Loucy (cell line): ENCODE measurements around the gene PSMG4.

Source experiments
- H2AFZ ChIP-seq: fragments of 200-600 bp; sonication (generic); 2 replicates; pipeline ENCODE4 v1.6.0; 2016; ENCODE audit warnings: antibody characterized with exemption, mild to moderate bottlenecking, low read length, moderate library complexity
- H3F3A ChIP-seq: fragments of 200-600 bp; 2 replicates; pipeline ENCODE4 v1.6.0; 2016; ENCODE audit warnings: antibody characterized with exemption, low read depth, mild to moderate bottlenecking
- H3K27me3 ChIP-seq: fragments of 200-600 bp; sonication (generic); 2 replicates; pipeline ENCODE4 v1.6.1; 2014; ENCODE audit warnings: low read length, mild to moderate bottlenecking; ENCODE audit not compliant: insufficient read depth, poor library complexity, severe bottlenecking
- H3K36me3 ChIP-seq: fragments of 200-600 bp; sonication (generic); 2 replicates; pipeline ENCODE4 v1.6.1; 2016; ENCODE audit warnings: low read length; ENCODE audit not compliant: insufficient read depth
- H3K4me1 ChIP-seq: fragments of 200-600 bp; sonication (generic); 2 replicates; pipeline ENCODE4 v1.5.1; 2014; ENCODE audit warnings: low read length, mild to moderate bottlenecking; ENCODE audit not compliant: insufficient read depth, poor library complexity, severe bottlenecking
- H3K4me2 ChIP-seq: fragments of 200-600 bp; sonication (generic); 2 replicates; pipeline ENCODE4 v1.6.0; 2014; ENCODE audit warnings: antibody characterized with exemption, low read length, low read depth, mild to moderate bottlenecking; ENCODE audit not compliant: poor library complexity, severe bottlenecking
- H3K4me3 ChIP-seq: fragments of 200-600 bp; sonication (generic); 2 replicates; pipeline ENCODE4 v1.5.1; 2014; ENCODE audit warnings: low read length, mild to moderate bottlenecking, mixed read lengths; ENCODE audit not compliant: poor library complexity, severe bottlenecking
- H3K79me2 ChIP-seq: fragments of 200-600 bp; sonication (generic); 2 replicates; pipeline ENCODE4 v1.6.1; 2014; ENCODE audit warnings: low read length; ENCODE audit not compliant: insufficient read depth
- H3K9ac ChIP-seq: fragments of 200-600 bp; sonication (generic); 2 replicates; pipeline ENCODE4 v1.6.0; 2014; ENCODE audit warnings: mild to moderate bottlenecking, low read depth, low read length, moderate library complexity; ENCODE audit not compliant: poor library complexity, severe bottlenecking
- H3K9me2 ChIP-seq: fragments of 200-600 bp; sonication (generic); replicated peaks from 2 replicates; pipeline ENCODE4 v1.6.1; 2016; ENCODE audit warnings: low read depth, low read length, mixed read lengths
- H3K9me3 ChIP-seq: fragments of 200-600 bp; sonication (generic); 2 replicates; pipeline ENCODE4 v1.6.1; 2014; ENCODE audit warnings: mild to moderate bottlenecking, antibody characterized with exemption, low read length, low read depth; ENCODE audit not compliant: insufficient read depth
- H4K20me1 ChIP-seq: fragments of 200-600 bp; sonication (generic); 2 replicates; pipeline ENCODE4 v1.6.0; 2014; ENCODE audit warnings: antibody characterized with exemption, low read length, mild to moderate bottlenecking; ENCODE audit not compliant: insufficient read depth, poor library complexity, severe bottlenecking
- EZH2phosphoT487 ChIP-seq: fragments of 200-600 bp; IDR thresholded peaks from 2 replicates; pipeline ENCODE4 v1.6.1; 2018; ENCODE audit warnings: antibody characterized with exemption, mild to moderate bottlenecking, moderate library complexity, borderline replicate concordance
- TF ChIP-seq, protein P1 (sequence below): fragments of 200-600 bp; sonication (generic); conservative IDR thresholded peaks from 2 replicates; pipeline ENCODE4 v1.5.1; 2014; ENCODE audit warnings: mild to moderate bottlenecking, antibody characterized with exemption, low read length

Gene PSMG4

DNA sequence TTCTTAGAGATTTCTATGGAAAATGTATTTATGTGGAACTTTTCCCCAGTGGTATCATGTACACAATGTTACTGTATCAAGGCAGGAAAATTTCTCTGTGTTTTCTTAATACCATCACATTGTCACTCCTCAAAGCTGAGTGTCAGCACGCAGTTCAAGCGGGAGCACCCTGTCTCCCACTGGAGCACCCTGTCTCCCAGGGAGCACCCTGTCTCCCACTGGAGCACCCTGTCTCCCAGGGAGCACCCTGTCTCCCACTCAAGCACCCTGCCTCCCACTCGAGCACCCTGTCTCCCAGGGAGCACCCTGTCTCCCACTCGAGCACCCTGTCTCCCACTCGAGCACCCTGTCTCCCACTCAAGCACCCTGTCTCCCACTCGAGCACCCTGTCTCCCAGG, 51.3 kb downstream of the PSMG4 start:
- no peaks in the 10 kb centered on the region for H3K36me3 ChIP-seq

DNA sequence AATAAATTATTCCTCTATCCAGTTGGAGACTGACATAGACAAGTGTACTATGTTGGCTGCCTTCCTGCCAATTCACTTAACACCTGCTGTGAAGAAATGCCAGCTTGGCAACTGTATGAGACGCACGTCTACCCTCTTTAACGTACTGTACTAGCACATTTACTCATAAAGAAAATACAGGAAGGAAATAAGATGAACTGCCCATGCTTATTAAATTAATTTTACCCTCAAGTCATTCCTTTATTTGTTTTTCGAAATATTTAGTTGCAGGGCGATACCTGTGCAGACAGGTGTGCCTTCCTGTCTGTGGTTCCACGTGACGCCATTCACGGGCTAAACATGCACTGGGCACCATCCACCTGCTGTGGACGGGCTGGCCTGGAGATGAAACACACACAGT, 52.0 kb downstream of the PSMG4 start:
- H4K20me1 ChIP-seq, result no peaks in the 10 kb centered on the region
- H3K27me3 ChIP-seq, result no peaks in the 10 kb centered on the region
- no peak overlapping the region for H3K9ac ChIP-seq
- H3K36me3 ChIP-seq, result no peaks in the 10 kb centered on the region
- no peaks in the 10 kb centered on the region for H3K9me2 ChIP-seq
- H3F3A ChIP-seq, result no peaks in the 10 kb centered on the region
- H3K9me3 ChIP-seq, result no peaks in the 10 kb centered on the region
- H2AFZ ChIP-seq, result no peak overlapping the region
- H3K4me2 ChIP-seq, result no peak overlapping the region
- no peaks in the 10 kb centered on the region for H3K79me2 ChIP-seq
- no peaks in the 10 kb centered on the region for H3K4me1 ChIP-seq
- TF ChIP-seq, protein P1, sequence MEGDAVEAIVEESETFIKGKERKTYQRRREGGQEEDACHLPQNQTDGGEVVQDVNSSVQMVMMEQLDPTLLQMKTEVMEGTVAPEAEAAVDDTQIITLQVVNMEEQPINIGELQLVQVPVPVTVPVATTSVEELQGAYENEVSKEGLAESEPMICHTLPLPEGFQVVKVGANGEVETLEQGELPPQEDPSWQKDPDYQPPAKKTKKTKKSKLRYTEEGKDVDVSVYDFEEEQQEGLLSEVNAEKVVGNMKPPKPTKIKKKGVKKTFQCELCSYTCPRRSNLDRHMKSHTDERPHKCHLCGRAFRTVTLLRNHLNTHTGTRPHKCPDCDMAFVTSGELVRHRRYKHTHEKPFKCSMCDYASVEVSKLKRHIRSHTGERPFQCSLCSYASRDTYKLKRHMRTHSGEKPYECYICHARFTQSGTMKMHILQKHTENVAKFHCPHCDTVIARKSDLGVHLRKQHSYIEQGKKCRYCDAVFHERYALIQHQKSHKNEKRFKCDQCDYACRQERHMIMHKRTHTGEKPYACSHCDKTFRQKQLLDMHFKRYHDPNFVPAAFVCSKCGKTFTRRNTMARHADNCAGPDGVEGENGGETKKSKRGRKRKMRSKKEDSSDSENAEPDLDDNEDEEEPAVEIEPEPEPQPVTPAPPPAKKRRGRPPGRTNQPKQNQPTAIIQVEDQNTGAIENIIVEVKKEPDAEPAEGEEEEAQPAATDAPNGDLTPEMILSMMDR, result no peak
- no peak for TF ChIP-seq EZH2phosphoT487
- no peak overlapping the region for H3K4me3 ChIP-seq

More for the DNA sequence above, 51.3 kb downstream of the PSMG4 start:
- no peaks in the 10 kb centered on the region for H3K79me2 ChIP-seq
- TF ChIP-seq, protein P1, result no peak
- TF ChIP-seq EZH2phosphoT487, result no peak
- H3K4me3 ChIP-seq, result no peak overlapping the region
- no peaks in the 10 kb centered on the region for H3K9me2 ChIP-seq
- no peak overlapping the region for H3K4me2 ChIP-seq
- H3K9me3 ChIP-seq, result no peaks in the 10 kb centered on the region
- no peaks in the 10 kb centered on the region for H3K27me3 ChIP-seq
- no peak overlapping the region for H2AFZ ChIP-seq
- no peaks in the 10 kb centered on the region for H3K4me1 ChIP-seq
- H3F3A ChIP-seq, result no peaks in the 10 kb centered on the region
- no peaks in the 10 kb centered on the region for H4K20me1 ChIP-seq
- H3K9ac ChIP-seq, result no peak overlapping the region

DNA sequence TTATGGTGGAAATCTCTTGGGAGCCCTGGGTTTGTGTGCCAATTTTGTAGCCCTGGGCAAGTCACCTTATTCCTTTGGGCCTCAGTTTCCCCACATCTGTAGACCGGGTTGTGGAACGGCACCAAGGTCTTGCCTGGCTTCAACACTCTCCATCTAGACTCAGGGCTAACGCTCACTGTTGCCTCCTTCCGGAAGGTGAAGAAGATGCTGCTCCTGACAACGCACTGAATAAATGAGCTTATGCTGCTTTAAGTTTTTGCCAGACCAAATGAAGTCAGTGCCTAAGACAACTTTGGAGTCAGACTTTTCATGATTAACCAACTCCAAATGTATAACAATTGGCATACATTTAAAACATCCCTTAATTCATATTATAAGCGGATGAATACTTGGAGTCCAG, 53.1 kb downstream of the PSMG4 start:
- Histone ChIP-seq H3F3A (no peaks in the 10 kb centered on the region), H3K27me3 (no peaks in the 10 kb centered on the region), H4K20me1 (no peaks in the 10 kb centered on the region), H3K79me2 (no peaks in the 10 kb centered on the region), H3K9me3 (no peaks in the 10 kb centered on the region), H3K36me3 (no peaks in the 10 kb centered on the region), H3K4me1 (no peaks in the 10 kb centered on the region), H3K9ac (no peak overlapping the region), H2AFZ (no peak overlapping the region), H3K9me2 (no peaks in the 10 kb centered on the region), H3K4me2 (no peak overlapping the region), H3K4me3 (no peak overlapping the region)
- TF ChIP-seq, protein P1, result no peak
- TF ChIP-seq EZH2phosphoT487, result no peak
